Measurements from ENCODE around the gene SLC2A13. TPM values are rescaled to one million over a fixed set of nuclear protein-coding genes. Genes with fewer than 3 reads are reported as not detected.

SLC2A13 gene
- total RNA-seq, 1 experiment from 2014 or later, result 7.0 TPM

DNA sequence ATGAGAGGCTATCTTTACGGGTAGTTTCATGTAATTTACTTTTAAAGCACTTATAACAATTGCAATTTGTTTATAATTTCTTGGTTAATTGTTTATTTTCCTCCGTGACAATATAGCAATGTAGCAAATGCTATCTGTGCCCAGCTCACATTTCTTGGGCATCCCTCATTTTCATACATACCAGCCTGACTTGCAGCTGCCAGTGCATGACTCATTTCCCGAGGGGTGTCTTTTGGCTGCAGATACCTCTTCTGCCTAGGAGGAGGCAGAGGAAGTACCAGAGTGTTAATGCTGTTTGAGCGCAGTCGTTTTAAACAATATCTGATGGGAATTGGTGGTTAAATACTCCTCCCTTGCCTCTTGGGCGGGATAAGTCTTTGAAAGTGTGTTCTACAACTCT lies 382.1 kb downstream of the SLC2A13 start:
- Mint-ChIP-seq H3K4me1 (no peaks in the 10 kb centered on the region; a peak in 2 of 4 replicates), H3K4me3 (no peak overlapping the region), H3K9me3 (peaks cover 6 to 10% of the 10 kb centered on the region in 2 experiments; a peak in 3 of 5 replicates), H3K27me3 (ENCODE audit: low read depth) (no peaks in the 10 kb centered on the region), H3K36me3 (ENCODE audit: insufficient read depth in 1 of 3, low read depth in 3 of 3) (peaks cover 0 to 4% (median under 1%) of the 10 kb centered on the region in 3 experiments; a peak in 3 of 7 replicates), H3K27ac (no peak overlapping the region)
- Histone ChIP-seq H2AK5ac (ENCODE audit: insufficient read length, low read length) (no peak overlapping the region), H3K27ac (ENCODE audit: insufficient read length, low read depth, low read length) (no peak overlapping the region), H3K9ac (ENCODE audit: extremely low read depth, insufficient read length, low read length) (no peak overlapping the region), H3K4ac (ENCODE audit: low read depth, low read length) (no peak overlapping the region), H4K5ac (ENCODE audit: insufficient read length, low read depth, low read length) (no peak overlapping the region), H2BK120ac (ENCODE audit: low read depth, low read length, poor library complexity, severe bottlenecking) (no peak overlapping the region), H3T11ph (ENCODE audit: low read length) (no peak overlapping the region), H3K27me3 (ENCODE audit: insufficient read depth, low read length) (no peaks in the 10 kb centered on the region), H3K23me2 (ENCODE audit: insufficient read length, low read depth, low read length, poor library complexity, severe bottlenecking) (no peaks in the 10 kb centered on the region), H3K14ac (ENCODE audit: insufficient read depth, low read length) (no peak overlapping the region), H4K20me1 (ENCODE audit: control insufficient read depth, insufficient read depth, insufficient read length) (no peaks in the 10 kb centered on the region), H2BK12ac (ENCODE audit: insufficient read length, low read depth, low read length) (no peak overlapping the region), H3K4me1 (ENCODE audit: insufficient read depth, low read length) (no peaks in the 10 kb centered on the region), H3K56ac (ENCODE audit: insufficient read length, low read depth, low read length) (no peak overlapping the region), H4K91ac (ENCODE audit: insufficient read length, low read depth, low read length) (no peak overlapping the region), H3K79me2 (ENCODE audit: insufficient read depth, low read length) (no peaks in the 10 kb centered on the region), H4K8ac (replicated peaks; ENCODE audit: insufficient read length, low read depth, low read length) (no peak overlapping the region), H2BK15ac (ENCODE audit: low read depth, low read length) (no peak overlapping the region), H2BK20ac (ENCODE audit: low read depth, low read length, poor library complexity, severe bottlenecking) (no peak overlapping the region), H3K18ac (ENCODE audit: insufficient read length, low read depth, low read length) (no peak overlapping the region), H3K4me2 (ENCODE audit: insufficient read depth, insufficient read length, low read length) (no peak overlapping the region), H3K9me3 (ENCODE audit: control insufficient read depth, low read depth, low read length) (no peaks in the 10 kb centered on the region), H2AFZ (ENCODE audit: low read length) (no peak overlapping the region), H3K23ac (ENCODE audit: insufficient read length, low read depth, low read length) (no peak overlapping the region), H3K79me1 (ENCODE audit: insufficient read depth, low read depth, low read length, poor library complexity, severe bottlenecking) (no peaks in the 10 kb centered on the region), H2BK5ac (ENCODE audit: insufficient read length, low read length) (no peak overlapping the region)
- peak; percentile 30 for DNase-seq
- WGBS (ENCODE audit: extremely low coverage, insufficient read length, low lambda C conversion rate), result no CpG with 5 or more reads among the region's 6 CpGs
- TF ChIP-seq, protein P1, sequence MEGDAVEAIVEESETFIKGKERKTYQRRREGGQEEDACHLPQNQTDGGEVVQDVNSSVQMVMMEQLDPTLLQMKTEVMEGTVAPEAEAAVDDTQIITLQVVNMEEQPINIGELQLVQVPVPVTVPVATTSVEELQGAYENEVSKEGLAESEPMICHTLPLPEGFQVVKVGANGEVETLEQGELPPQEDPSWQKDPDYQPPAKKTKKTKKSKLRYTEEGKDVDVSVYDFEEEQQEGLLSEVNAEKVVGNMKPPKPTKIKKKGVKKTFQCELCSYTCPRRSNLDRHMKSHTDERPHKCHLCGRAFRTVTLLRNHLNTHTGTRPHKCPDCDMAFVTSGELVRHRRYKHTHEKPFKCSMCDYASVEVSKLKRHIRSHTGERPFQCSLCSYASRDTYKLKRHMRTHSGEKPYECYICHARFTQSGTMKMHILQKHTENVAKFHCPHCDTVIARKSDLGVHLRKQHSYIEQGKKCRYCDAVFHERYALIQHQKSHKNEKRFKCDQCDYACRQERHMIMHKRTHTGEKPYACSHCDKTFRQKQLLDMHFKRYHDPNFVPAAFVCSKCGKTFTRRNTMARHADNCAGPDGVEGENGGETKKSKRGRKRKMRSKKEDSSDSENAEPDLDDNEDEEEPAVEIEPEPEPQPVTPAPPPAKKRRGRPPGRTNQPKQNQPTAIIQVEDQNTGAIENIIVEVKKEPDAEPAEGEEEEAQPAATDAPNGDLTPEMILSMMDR (conservative IDR thresholded peaks at IDR 0.05), result no peak
